Stromal cell of bone marrow (primary cell): ENCODE measurements around the gene SLC27A1.
A peak's percentile ranks its signal among the peaks of the same experiment; 100 is the strongest.
"Not testable (repeated sequence)": the region's sequence is repeated elsewhere in the genome, so short reads cannot be mapped to it uniquely, and the experiment has no call there.

ENCODE experiments used
- DNase-seq: peaks from one replicate; pipeline ENCODE4 v3.0.0-alpha.2; 2012; ENCODE audit warnings: low read depth

SLC27A1 gene

DNA sequence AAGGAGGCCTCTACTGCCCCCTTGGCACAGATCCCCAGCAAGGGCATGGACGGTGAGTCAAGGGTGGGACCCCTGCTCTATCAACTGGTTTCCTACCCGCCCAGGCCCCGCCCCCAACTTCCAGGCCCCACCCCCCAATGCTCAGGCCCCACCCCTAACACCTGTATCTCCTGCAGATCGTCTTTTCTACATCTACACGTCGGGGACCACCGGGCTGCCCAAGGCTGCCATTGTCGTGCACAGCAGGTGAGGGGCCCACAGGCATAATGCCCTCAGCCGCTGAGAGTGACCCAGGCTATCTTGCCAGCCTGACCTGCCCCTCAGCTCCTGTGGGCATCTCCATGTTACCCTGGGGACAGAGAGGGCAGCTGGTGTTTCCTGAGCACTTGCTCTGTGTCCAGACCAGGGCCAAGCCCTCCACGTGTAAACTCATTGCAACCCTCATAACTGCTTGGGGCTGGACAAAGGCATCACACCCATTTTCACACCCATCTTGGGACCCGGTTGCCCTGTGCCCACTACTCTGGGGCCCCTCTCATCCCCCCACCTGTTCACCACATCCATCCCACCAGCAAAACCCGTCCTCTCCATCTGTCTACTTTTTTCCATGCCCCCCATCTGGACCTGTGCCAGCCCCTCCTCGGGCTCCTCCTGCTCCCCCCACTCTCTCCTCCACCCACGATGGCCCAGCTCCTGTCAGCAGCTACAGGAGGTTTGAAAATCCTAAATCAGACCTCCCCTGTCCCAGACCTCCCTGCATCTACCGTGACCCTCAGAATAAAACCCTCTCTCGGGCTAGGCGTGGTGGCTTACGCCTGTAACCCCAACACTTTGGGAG is 17.2 kb downstream of the SLC27A1 start:
- DNase-seq: no peak

DNA sequence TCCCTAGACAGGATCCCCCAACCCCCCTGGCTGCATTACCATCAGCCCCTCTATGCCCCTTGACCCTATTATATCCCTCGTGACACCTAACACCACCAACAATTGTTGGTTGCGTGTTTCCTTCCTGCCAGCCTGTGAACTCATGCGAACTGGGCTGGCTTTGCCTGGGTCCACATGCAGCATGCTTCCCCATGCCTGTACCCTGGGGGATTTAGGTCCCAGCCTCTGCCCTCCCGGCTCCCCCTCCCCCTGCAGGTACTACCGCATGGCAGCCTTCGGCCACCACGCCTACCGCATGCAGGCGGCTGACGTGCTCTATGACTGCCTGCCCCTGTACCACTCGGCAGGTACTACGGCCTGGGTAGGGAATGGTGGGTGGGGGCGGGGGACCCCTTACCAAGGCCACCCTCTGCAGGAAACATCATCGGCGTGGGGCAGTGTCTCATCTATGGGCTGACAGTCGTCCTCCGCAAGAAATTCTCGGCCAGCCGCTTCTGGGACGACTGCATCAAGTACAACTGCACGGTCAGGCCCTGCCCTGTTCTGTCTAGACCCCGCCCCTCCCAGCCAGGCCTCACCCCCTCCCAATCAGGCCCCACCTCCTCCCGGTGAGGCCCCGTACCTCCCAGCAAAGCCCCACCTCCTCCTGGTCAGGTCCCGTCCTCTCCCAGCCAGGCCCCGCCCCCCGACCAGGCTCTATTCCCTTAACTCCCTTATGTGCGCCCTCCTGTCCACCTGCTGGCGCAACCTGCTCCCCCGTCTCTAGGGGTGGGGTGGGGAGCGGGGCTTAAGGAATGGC is 18.5 kb downstream of the SLC27A1 start:
- no peak for DNase-seq

DNA sequence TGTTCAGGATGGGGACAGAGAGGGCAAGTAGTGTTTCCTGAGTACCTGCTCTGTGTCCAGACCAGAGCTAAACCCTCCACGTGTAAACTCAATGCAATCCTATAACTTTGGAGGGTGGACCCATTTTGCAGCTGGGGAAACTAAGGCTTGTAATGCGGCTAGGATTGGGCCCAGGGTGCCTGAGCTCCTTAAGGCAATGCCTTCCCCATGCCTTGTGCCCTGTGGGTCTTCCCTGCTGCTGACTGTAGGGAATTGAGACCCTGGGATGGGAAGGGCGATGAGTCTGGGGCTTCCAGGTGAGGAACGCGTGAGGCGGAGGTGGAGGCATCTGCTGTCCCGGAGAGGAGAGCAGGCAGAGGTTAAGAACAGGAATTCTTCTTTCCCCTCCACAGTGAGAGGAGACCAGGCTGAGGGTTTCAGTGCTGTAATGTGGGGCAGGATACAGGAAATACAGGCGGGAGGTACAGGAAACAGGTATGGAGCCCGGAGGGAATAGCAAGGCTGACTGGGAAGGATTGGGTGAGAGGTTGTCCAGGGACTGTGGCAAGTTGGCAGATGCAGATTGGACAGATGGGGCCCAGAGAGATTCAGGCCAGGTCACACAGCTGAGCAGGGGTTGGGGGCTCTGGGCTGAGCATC is 19.2 kb downstream of the SLC27A1 start:
- no peak for DNase-seq

DNA sequence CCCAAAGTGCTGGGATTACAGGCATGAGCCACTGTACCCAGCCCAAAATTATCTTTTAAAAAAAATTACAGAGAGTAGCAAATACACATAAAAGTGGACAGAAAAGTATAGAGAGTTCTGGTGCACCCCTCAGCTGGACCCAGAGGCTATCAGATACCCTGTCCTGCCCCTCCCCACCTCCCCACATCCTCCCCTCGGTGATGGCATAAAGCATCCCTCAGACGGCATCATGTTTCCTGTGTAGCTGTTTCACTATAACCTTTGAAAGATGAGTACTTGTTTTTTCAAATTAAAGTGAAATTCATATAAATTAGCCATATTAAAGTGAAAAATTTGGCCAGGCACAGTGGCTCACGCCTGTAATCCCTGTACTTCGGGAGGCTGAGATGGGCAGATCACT is 20.1 kb downstream of the SLC27A1 start:
- DNase-seq: no peak

DNA sequence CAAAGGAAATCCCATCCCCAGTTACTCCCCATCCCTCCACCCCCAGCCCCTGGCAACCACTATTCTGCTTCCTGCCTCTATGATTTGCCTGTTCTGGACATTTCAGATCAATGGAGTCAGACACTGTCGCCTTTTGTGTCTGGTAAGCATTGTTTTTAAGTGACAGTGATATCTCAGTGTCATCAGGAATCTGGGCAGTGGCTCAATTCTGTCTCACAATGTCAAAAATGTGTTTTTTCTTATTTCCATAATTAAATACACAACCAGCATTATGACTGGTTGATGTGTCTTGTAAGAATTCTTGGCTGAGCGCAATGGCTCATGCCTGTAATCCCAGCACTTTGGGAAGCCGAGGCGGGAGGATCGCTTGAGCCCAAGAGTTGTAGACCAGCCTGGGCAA is 21.0 kb downstream of the SLC27A1 start:
- no peak for DNase-seq

DNA sequence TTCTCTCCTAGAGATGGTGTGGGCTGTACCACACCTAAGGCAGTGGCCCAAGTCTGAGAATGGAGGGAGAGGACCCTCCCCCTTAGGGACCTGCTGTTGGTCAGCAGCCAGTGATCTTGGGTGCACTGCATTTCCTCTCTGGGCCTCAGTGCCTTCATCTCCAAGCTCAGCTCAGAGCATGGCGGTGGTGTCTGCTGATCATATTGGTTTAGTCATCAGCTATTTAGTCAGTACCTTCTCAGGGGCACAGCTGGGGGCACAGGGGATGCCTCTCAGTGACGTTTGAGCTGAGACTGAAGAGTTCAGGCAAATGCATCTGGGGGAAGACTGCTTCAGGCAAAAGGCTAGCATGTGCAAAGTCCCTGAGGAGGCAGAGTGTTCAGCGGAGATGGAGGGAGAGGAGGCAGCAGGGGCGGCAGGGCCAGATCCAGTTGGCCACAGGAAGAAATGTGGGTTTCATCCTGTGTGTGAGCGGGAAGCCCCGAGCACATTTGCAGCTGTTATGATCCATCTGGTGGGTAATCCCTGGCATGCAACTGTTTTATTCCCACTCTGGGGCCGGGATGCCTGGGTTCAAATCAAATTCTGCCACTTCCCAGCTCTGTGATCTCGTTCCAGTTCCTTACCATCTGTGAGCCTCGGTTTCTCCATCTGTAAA is 25.4 kb downstream of the SLC27A1 start:
- DNase-seq: no peak

DNA sequence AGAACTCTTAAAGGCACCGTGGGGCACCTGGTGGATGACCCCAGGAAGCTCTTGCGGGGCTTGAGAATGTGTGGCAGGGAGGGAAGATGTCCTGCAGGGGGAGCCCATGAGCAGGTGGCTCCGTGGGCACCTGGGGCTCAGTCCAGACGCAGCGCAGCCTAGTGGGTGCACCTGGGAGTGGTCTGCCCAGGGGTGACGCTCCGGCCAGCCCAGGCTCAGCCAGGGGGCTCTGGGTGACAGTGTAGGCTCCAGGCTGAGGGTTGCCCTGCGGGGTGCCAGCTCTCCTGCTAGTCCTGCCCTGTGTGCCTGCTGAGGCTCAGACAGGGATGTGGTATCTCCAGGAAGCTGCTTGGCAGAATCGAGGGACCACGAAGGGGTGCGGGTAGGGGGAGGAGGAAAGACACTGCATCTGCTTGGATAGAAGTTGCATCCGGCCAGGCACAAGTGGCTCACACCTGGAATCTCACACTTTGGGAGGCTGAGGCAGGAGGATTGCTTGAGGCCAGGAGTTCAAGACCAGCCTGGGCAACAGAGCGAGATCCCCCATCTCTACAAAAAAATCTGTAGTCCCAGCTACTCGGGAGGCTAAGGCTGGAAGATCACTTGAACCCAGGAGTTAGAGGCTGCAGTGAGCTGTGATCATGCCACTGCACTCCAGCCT is 26.1 kb downstream of the SLC27A1 start:
- DNase-seq: no peak

DNA sequence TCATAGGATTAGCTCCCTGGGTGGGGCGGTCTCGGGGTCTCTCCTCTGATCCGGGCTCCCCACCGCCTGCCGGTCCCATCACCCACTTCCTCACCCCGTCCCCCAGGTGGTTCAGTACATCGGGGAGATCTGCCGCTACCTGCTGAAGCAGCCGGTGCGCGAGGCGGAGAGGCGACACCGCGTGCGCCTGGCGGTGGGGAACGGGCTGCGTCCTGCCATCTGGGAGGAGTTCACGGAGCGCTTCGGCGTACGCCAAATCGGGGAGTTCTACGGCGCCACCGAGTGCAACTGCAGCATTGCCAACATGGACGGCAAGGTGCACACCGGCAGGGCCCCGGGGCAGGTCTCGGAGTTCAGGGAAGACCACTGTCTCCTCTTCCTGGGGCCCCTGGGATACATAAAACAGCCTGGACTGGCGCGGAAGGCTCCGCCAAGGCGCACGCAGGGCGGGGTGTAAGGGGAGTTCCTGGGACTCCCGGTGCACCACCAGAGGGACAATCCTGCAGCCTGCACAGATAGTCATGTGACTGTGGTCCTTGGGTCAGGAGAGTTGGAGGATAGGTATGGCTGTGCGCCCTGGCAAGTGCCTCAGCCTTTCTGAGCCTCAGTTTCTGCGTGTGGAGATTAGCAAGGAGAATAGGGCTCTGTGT is 26.9 kb downstream of the SLC27A1 start:
- no peak for DNase-seq

DNA sequence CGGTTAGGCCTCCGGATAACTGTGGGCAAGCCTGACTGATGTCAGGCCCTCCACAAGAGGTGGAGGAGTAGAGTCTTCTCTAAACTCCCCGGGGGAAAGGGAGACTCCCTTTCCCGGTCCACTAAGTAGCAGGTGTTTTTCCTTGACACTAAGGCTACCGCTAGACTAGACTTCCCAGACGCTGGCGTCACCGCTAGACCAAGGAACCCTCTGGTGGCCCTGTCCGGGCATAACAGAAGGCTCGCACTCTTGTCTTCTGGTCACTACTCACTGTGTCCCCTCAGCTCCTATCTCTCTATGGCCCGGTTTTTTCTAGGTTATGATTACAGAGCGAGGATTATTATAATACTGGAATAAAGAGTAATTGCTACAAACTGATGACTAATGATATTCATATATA is 28.7 kb downstream of the SLC27A1 start:
- DNase-seq: not testable (repeated sequence)

DNA sequence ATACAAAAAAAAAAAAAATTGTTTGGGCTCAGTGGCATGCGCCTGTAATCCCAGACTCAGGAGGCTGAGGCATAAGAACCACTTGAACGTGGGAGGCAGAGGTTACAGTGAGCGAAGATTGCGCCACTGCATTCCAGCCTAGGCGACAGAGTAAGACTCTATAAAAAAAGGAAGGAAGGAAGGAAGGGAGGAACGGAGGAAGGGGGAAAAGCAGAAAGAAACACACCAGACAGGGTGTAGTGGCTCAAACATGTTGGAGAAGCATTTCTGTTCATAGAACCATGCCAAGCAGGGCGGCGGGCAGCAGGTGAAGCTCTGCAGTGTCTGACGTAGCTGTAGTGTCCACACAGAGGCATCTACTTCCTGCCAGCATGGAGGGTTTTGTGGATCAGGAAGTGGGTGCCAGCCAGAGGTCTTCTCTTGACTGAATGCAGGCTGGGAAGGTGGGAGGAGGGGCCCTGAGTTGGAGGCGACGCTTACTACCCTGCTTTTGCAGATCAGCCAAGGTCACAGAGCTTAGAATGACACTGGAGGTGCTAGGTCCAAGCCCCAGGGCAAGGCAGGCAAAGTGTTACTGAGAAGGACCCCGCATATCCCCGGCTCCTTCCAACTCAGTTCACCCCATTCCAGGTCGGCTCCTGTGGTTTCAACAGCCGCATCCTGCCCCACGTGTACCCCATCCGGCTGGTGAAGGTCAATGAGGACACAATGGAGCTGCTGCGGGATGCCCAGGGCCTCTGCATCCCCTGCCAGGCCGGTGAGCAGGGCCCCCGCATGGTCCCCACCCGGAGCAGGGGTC is 29.5 kb downstream of the SLC27A1 start:
- peak; percentile 50 for DNase-seq

DNA sequence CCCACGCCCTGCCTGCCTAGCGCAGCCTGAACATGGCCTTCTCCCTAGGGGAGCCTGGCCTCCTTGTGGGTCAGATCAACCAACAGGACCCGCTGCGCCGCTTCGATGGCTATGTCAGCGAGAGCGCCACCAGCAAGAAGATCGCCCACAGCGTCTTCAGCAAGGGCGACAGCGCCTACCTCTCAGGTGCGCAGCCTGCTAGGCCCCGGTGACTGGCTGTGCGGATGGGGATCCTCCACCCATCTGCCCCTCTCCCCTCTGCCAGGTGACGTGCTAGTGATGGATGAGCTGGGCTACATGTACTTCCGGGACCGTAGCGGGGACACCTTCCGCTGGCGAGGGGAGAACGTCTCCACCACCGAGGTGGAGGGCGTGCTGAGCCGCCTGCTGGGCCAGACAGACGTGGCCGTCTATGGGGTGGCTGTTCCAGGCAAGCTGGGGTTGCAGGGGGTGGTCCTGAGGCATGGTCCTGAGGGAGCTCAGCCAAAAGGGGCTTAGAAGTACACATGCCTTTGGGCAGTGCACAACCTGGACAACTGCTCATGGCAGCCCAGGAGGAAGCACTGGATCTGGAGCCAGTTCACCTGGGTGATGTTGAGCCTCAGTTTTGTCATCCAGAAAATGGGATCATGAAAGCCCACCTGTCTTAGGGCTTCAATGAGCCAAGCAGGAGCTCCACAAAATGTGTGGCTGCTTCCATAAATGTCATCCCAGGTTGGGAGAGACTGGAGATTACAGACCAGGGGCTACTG is 30.3 kb downstream of the SLC27A1 start:
- DNase-seq: no peak

DNA sequence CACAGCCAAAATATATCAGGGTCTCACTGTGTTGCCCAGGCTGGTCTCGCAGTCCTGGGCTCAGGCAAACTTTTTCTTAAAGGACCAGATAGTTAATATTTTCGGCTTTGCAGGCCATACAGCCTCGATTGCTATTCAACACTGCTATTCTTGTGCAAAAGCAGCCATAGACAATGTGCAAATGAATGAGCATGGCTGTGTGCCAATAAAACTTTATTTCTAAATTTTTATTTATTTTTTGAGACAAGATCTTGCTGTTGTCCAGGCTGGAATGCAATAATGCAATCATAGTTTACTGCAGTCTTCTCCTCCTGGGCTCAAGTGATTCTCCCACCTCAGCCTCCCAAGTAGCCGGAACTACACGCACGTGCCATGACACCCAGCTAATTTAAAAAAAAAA is 32.9 kb downstream of the SLC27A1 start:
- no peak for DNase-seq

DNA sequence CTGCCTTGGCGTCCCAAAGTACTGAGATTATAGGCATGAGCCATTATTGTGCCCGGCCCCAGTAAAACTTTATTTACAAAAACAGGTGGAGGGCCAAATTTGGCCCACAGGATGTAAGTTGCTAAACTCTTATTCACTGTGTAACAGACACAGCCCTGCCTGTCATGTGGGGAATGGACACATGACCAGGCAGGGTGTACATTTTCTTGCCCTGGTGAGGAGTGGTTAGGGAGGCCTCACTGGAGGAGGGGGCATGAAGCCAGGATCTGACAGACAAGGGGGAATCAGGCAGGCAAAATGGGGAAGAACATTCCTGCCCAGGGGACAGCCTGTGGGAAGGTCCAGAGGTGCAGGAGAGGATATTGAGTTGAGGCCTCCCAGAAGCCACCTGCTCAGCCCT is 33.7 kb downstream of the SLC27A1 start:
- DNase-seq: no peak

DNA sequence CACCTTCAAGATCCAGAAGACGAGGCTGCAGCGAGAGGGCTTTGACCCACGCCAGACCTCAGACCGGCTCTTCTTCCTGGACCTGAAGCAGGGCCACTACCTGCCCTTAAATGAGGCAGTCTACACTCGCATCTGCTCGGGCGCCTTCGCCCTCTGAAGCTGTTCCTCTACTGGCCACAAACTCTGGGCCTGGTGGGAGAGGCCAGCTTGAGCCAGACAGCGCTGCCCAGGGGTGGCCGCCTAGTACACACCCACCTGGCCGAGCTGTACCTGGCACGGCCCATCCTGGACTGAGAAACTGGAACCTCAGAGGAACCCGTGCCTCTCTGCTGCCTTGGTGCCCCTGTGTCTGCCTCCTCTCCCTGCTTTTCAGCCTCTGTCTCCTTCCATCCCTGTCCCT is 34.1 kb downstream of the SLC27A1 start:
- no peak for DNase-seq

DNA sequence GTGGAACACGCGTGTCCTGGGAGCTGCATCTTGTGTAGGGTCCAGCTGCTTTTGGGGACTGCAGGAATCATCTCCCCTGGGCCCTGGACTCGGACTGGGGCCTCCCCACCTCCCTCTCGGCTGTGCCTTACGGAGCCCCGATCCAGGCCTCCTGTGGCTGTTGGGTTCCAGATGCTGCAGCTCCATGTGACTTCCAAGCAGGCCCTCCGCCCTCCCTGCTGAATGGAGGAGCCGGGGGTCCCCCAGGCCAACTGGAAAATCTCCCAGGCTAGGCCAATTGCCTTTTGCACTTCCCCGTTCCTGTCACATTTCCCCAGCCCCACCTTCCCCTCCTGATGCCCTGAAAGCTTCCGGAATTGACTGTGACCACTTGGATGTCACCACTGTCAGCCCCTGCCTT is 34.9 kb downstream of the SLC27A1 start:
- no peak for DNase-seq

DNA sequence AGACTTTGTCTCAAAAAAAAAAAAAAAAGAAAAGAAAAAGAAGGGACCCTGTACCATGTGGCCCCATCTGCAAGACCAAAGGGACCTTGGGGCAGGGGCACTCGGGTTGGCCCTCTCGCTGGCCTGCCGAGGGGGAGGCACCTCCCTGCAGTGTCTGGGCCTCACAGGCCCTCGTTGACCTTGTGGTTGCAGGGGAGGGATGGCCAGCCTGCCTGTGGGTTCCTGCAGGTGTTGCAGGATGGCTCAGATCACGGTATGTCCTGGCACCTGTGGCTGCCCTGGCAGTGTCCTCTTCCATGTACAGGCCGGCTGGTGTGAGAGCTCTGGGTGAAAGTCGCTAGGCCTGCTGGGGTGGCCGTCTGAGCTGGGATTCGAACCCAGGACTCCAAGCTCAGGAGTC is 36.4 kb downstream of the SLC27A1 start:
- DNase-seq: no peak

DNA sequence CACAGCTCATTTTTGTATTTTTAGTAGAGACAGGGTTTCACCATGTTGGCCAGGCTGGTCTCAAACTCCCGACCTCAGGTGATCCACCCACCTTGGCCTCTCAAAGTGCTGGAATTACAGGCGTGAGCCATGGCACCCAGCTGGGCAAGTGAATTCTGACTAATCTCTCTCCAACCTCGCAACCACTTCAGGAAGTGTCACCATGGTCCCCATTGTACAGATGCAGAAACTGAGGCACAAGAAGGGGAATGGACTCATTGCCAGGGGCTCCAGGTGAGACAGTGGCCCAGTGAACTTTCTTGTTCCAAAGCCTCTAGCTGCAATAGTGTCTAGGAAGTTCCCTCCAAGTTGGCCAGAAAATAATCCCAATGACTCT is 38.2 kb downstream of the SLC27A1 start:
- DNase-seq: not testable (repeated sequence)

DNA sequence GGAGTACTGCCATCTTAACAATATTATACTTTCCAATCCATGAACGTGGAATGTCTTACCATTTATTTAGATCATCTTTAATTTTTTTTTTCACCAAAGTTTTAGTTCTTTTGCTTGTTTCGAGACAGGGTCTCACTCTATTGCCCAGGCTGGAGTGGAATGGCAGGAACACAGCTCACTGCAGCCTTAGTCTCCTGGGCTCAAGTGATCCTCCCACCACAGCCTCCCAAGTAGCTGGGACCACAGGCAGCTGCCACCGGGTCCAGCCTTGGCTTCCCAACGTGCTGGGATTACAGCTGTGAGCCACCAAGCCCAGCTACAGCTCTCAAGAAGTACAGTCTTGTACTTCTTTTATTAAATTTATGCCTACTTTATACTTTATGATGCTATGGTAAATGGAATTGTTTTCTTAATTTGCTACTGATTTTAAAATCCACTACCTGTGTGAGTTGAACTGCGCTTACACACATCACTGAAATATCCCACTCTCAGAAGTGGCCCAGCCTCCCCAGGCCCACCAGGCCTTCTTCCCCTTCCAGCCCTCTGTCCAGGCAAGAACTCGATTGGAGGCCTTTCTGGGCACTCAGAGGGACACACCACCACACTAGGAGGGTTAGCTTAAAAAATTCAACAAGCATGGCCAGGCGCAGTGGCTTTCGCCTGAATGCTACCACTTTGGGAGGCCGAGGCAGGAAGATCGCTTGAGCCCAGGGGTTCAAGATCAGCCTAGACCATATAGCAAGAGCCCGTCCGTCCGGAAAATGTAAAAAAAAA is 40.1 kb downstream of the SLC27A1 start:
- no peak for DNase-seq
